Endothelial cell of umbilical vein (primary cell): Measurements from ENCODE around the gene HERC6. TPM values are rescaled to one million over a fixed set of nuclear protein-coding genes. Genes with fewer than 3 reads are reported as not detected.

Experiments
- BruUV-seq: library from RNA; stranded (reverse); fragments of 400-500 nt; replicated peaks from 2 replicates; lab custom pipeline; 2021; lab: Mats Ljungman, UMichigan
- CTCF ChIA-PET: fragments of 300-600, 350-600 bp; sonication (Branson Sonifier 250); formaldehyde crosslinking; loops from one replicate; lab custom pipeline; 2021; ENCODE audit warnings: antibody characterized with exemption, inconsistent platforms; lab: Charles Lee
- POLR2A ChIA-PET: fragments of 300-600, 350-600 bp; sonication (Branson Sonifier 250); formaldehyde crosslinking; loops from one replicate; lab custom pipeline; 2021; ENCODE audit warnings: antibody characterized with exemption, inconsistent platforms; lab: Charles Lee
- DNase-seq: peaks from one replicate; pipeline ENCODE4 v3.0.0-alpha.2; 2011; ENCODE audit warnings: low read depth, low spot score
- FAIRE-seq: peaks from 2 replicates; lab custom pipeline; 2011; peaks lifted over from hg19 to GRCh38; lab: Jason Lieb, UNC
- H2AFZ ChIP-seq: 2 replicates; pipeline ENCODE4 v1.6.0; 2012; ENCODE audit warnings: low read depth, low read length, control low read depth, inconsistent platforms
- H3K27ac ChIP-seq: 2 replicates; pipeline ENCODE4 v1.5.1; 2011; ENCODE audit warnings: low read depth, mild to moderate bottlenecking, control low read depth, low read length, moderate library complexity; ENCODE audit not compliant: insufficient read depth
- H3K27me3 ChIP-seq, 2 experiments: 2 replicates each; pipeline versions ENCODE4 v1.6.0 to v1.6.1; 2011; ENCODE audit warnings: low read length in 2 of 2, mixed read lengths in 1 of 2; ENCODE audit not compliant: control insufficient read depth in 2 of 2, insufficient read depth in 2 of 2
- H3K36me3 ChIP-seq, 2 experiments: 2 replicates in 1 of 2; 3 replicates in 1 of 2; pipeline ENCODE4 v1.5.1; 2011; ENCODE audit warnings: low read length in 2 of 2, mild to moderate bottlenecking in 1 of 2, moderate library complexity in 1 of 2; ENCODE audit not compliant: control insufficient read depth in 2 of 2, insufficient read depth in 2 of 2; ENCODE audit errors: extremely low read depth in 1 of 2
- H3K4me1 ChIP-seq: 3 replicates; pipeline ENCODE4 v1.5.1; 2011; ENCODE audit warnings: mild to moderate bottlenecking, low read length; ENCODE audit not compliant: control insufficient read depth, insufficient read depth; ENCODE audit errors: extremely low read depth
- H3K4me2 ChIP-seq: 2 replicates; pipeline ENCODE4 v1.6.1; 2011; ENCODE audit warnings: low read length, control low read depth, mixed read lengths; ENCODE audit not compliant: insufficient read depth
- H3K4me3 ChIP-seq, 3 experiments: fragments of 200-600 bp in 1 of 3; sonication (generic), shearing (Covaris generic) in 1 of 3; replicated peaks in 1 of 3; 2 replicates each; pipeline ENCODE4 v1.5.1; 2011 to 2016; ENCODE audit warnings: control low read depth in 3 of 3, low read length in 3 of 3, mild to moderate bottlenecking in 2 of 3, inconsistent platforms in 1 of 3, low read depth in 1 of 3, moderate library complexity in 1 of 3; ENCODE audit not compliant: insufficient read depth in 1 of 3
- H3K79me2 ChIP-seq: 2 replicates; pipeline ENCODE4 v1.6.0; 2012; ENCODE audit warnings: low read length, inconsistent platforms; ENCODE audit not compliant: control insufficient read depth, insufficient read depth
- H3K9ac ChIP-seq: replicated peaks from 2 replicates; pipeline ENCODE3; 2011; ENCODE audit warnings: low read length, control low read depth; ENCODE audit not compliant: insufficient read depth; ENCODE audit errors: extremely low read depth
- H3K9me1 ChIP-seq: replicated peaks from 3 replicates; pipeline ENCODE4 v1.6.0; 2011; ENCODE audit warnings: mild to moderate bottlenecking, low read length; ENCODE audit not compliant: control insufficient read depth, insufficient read depth; ENCODE audit errors: extremely low read depth
- H3K9me3 ChIP-seq: replicated peaks from 2 replicates; pipeline ENCODE4 v1.5.1; 2012; ENCODE audit warnings: low read length, inconsistent platforms; ENCODE audit not compliant: control insufficient read depth, insufficient read depth
- H4K20me1 ChIP-seq: replicated peaks from 2 replicates; pipeline ENCODE3; 2011; ENCODE audit warnings: mild to moderate bottlenecking, low read length; ENCODE audit not compliant: control insufficient read depth, insufficient read depth; ENCODE audit errors: extremely low read depth
- CTCF ChIP-seq, 2 donors: IDR thresholded peaks; 1 replicate in 1 of 2; 2 replicates in 1 of 2; pipeline ENCODE4 v1.5.1; 2011; ENCODE audit warnings: low read length in 2 of 2, mild to moderate bottlenecking in 2 of 2, moderate library complexity in 2 of 2, control low read depth in 1 of 2, inconsistent platforms in 1 of 2, low read depth in 1 of 2; ENCODE audit not compliant: insufficient read depth in 1 of 2; ENCODE audit errors: extremely low read depth in 1 of 2
- EZH2 ChIP-seq: IDR thresholded peaks from 2 replicates; pipeline ENCODE4 v1.6.1; 2012; ENCODE audit warnings: borderline replicate concordance, low read depth, mild to moderate bottlenecking, moderate library complexity, low read length, inconsistent platforms; ENCODE audit not compliant: severe bottlenecking
- FOS ChIP-seq: IDR thresholded peaks from 2 replicates; pipeline ENCODE4 v1.6.1; 2011; ENCODE audit warnings: mild to moderate bottlenecking, low read length, moderate library complexity, borderline replicate concordance; ENCODE audit not compliant: insufficient read depth
- GATA2 ChIP-seq: IDR thresholded peaks from 2 replicates; pipeline ENCODE4 v1.7.0; 2011; ENCODE audit warnings: low read depth, mild to moderate bottlenecking, moderate library complexity, mixed read lengths, low read length; ENCODE audit not compliant: insufficient read length, insufficient read depth
- JUN ChIP-seq: IDR thresholded peaks from 2 replicates; pipeline ENCODE4 v1.6.1; 2011; ENCODE audit warnings: borderline replicate concordance, low read depth; ENCODE audit not compliant: insufficient read length, insufficient read depth
- MAX ChIP-seq: IDR thresholded peaks from 2 replicates; pipeline ENCODE4 v1.6.1; 2011; ENCODE audit not compliant: insufficient read depth, insufficient read length
- POLR2A ChIP-seq: IDR thresholded peaks from 2 replicates; pipeline ENCODE4 v1.6.1; 2012; ENCODE audit warnings: low read depth, mild to moderate bottlenecking, control low read depth, low read length
- POLR2AphosphoS5 ChIP-seq: IDR thresholded peaks from 2 replicates; pipeline ENCODE4 v1.6.1; 2012; ENCODE audit warnings: low read depth, mild to moderate bottlenecking, control low read depth, low read length, moderate library complexity; ENCODE audit not compliant: insufficient read depth
- dilution Hi-C: fragments of 300-500 bp; cut with MboI; formaldehyde crosslinking; loops from one replicate; pipeline ENCODE4 v1.15.0; 2019; ENCODE audit warnings: low sequenced_read_pairs; ENCODE audit not compliant: extremely low pct_ligation_motif_present
- intact Hi-C: fragments of 100-400 bp; cut with micrococcal nuclease; formaldehyde crosslinking; loops from one replicate; pipeline ENCODE4 v1.10.0; 2022
- polyA plus RNA-seq, 4 experiments: library from polyadenylated mRNA; depleted of rRNA in 3 of 4; stranded (reverse) in 3 of 4; unstranded in 1 of 4; fragments of >200 nt; gene quantifications; 2 replicates each; pipeline versions ENCODE4 v1.2.1 to v1.2.3, GENCODE V29; 2011 to 2012; ENCODE audit warnings: missing spikeins in 1 of 4
- total RNA-seq: library from RNA; stranded (reverse); gene quantifications from 2 replicates; pipeline ENCODE4 v1.2.3, GENCODE V29; 2021

Gene HERC6
- total and polyA plus RNA-seq, 2 donors (not counting 3 experiments of a cell fraction or from before 2014, with no cell fraction given), result 2.1 to 5.0 TPM

- dilution Hi-C loops, result no loop called here
- CTCF ChIA-PET, result interaction anchor here (0.6 to 3.3 kb wide), 18 partner anchors 8 to 246 kb away, joined by 3 to 49 read pairs (median 4); partner anchors contain the start of genes HERC6, PPM1K and PYURF
These were observed 78.9 kb downstream of the HERC6 start for GRCh38 chr4:88457307-88458103.

GRCh38 chr4:88458104-88458740 lies 79.6 kb downstream of the HERC6 start:
- intact Hi-C loops (loop anchor here (5.0 to 10.0 kb wide), 4 partner anchors 137 to 803 kb away; partner anchors contain the start of genes DMP1 and HERC3), dilution Hi-C loops (no loop called here)
- Histone ChIP-seq H3K36me3 (no peaks in the 10 kb centered on the region), H3K27ac (no peak overlapping the region), H2AFZ (no peak overlapping the region), H3K4me2 (peak overlapping the region; percentile 2), H3K27me3 (peaks cover 8 to 28% of the 10 kb centered on the region in 2 experiments), H3K9me3 (no peaks in the 10 kb centered on the region), H3K4me3 (no peak overlapping the region), H3K9ac (no peak overlapping the region), H3K79me2 (no peaks in the 10 kb centered on the region), H4K20me1 (no peaks in the 10 kb centered on the region), H3K4me1 (no peaks in the 10 kb centered on the region), H3K9me1 (no peaks in the 10 kb centered on the region)
- ChIA-PET CTCF (interaction anchor here (0.6 to 2.3 kb wide), 2 partner anchors 52 to 174 kb away, joined by 3 to 17 read pairs; partner anchors contain the start of gene PPM1K), POLR2A (no interaction called here)
- FAIRE-seq, result no peak
- DNase-seq, result no peak
- no peak for TF ChIP-seq EZH2
- no peak for TF ChIP-seq FOS
- TF ChIP-seq CTCF (IDR thresholded peaks at IDR 0.05; ENCODE audit: extremely low read depth in 1 of 2, insufficient read depth in 1 of 2, low read depth in 1 of 2, low read length in 2 of 2), result no peak
- no peak for TF ChIP-seq JUN
- no peak for TF ChIP-seq POLR2AphosphoS5
- TF ChIP-seq GATA2, result no peak
- TF ChIP-seq POLR2A, result no peak
- no peak for TF ChIP-seq MAX
- BruUV-seq, result no TSS peak

More at GRCh38 chr4:88457307-88458103, 78.9 kb downstream of the HERC6 start:
- intact Hi-C loops, result loop anchor here (2.0 to 10.0 kb wide), 6 partner anchors 57 to 803 kb away; partner anchors contain the start of genes DMP1, HERC3 and PYURF
- no peaks in the 10 kb centered on the region for H3K4me1 ChIP-seq
- H3K4me3 ChIP-seq, result peak overlapping the region in 2 of 3 experiments; percentile 18 to 43
- DNase-seq (no peak), FAIRE-seq (no peak)
- no peaks in the 10 kb centered on the region for H3K9me1 ChIP-seq
- no peaks in the 10 kb centered on the region for H4K20me1 ChIP-seq
- POLR2A ChIA-PET, result no interaction called here
- H3K27me3 ChIP-seq, result peaks cover 8 to 28% of the 10 kb centered on the region in 2 experiments
- no TSS peak for BruUV-seq
- no peaks in the 10 kb centered on the region for H3K79me2 ChIP-seq
- no peaks in the 10 kb centered on the region for H3K36me3 ChIP-seq
- TF ChIP-seq POLR2AphosphoS5, result no peak
- no peak for TF ChIP-seq FOS
- peak; percentile 82 for TF ChIP-seq EZH2
- no peak overlapping the region for H3K27ac ChIP-seq
- H2AFZ ChIP-seq, result peak overlapping the region; percentile 74
- peak overlapping the region; percentile 29 for H3K4me2 ChIP-seq
- no peak overlapping the region for H3K9ac ChIP-seq
- no peaks in the 10 kb centered on the region for H3K9me3 ChIP-seq
